Stomach smooth muscle (tissue), 2 donors: ENCODE measurements around the gene CNDP1.
"Not testable (repeated sequence)": the region's sequence is repeated elsewhere in the genome, so short reads cannot be mapped to it uniquely, and the experiment has no call there.

Experiments
- H3K27ac ChIP-seq: one replicate; pipeline ENCODE4 v1.7.0; 2013; ENCODE audit warnings: mild to moderate bottlenecking, low read length, inconsistent platforms
- H3K27me3 ChIP-seq, 2 donors: one replicate each; pipeline ENCODE4 v1.7.0; 2013; ENCODE audit warnings: low read length in 2 of 2; ENCODE audit not compliant: insufficient read depth in 2 of 2, control insufficient read depth in 1 of 2
- H3K36me3 ChIP-seq, 2 donors: one replicate each; pipeline ENCODE4 v1.7.0; 2013; ENCODE audit warnings: low read length in 2 of 2; ENCODE audit not compliant: control insufficient read depth in 2 of 2, insufficient read depth in 2 of 2
- H3K4me1 ChIP-seq: one replicate; pipeline ENCODE4 v1.7.0; 2013; ENCODE audit warnings: low read length; ENCODE audit not compliant: control insufficient read depth, insufficient read depth
- H3K4me3 ChIP-seq, 2 donors: one replicate each; pipeline ENCODE4 v1.7.0; 2013; ENCODE audit warnings: low read length in 2 of 2
- H3K9ac ChIP-seq, 2 donors: one replicate each; pipeline ENCODE4 v1.7.0; 2013; ENCODE audit warnings: low read length in 2 of 2, mild to moderate bottlenecking in 1 of 2
- H3K9me3 ChIP-seq, 2 donors: one replicate each; pipeline ENCODE4 v1.7.0; 2013; ENCODE audit warnings: low read length in 2 of 2; ENCODE audit not compliant: control insufficient read depth in 2 of 2
- donor health status: healthy.
- donor health status: Pancreatic carcinoma.

CNDP1 gene

GRCh38 chr18:74496508-74497323, 37.6 kb upstream of the CNDP1 start:
- Histone ChIP-seq H3K9me3 (peaks cover 0 to 4% of the 10 kb centered on the region in 2 donors), H3K4me3 (peak overlapping the region; percentile 88 to 94), H3K27ac (peak overlapping the region; percentile 76), H3K36me3 (peaks cover 6% of the 10 kb centered on the region in 2 donors), H3K27me3 (no peaks in the 10 kb centered on the region), H3K4me1 (peaks cover 14% of the 10 kb centered on the region), H3K9ac (peak overlapping the region; percentile 83 to 85)

GRCh38 chr18:74497324-74497676, 37.0 kb upstream of the CNDP1 start:
- Histone ChIP-seq H3K4me1 (peaks cover 14% of the 10 kb centered on the region), H3K27me3 (no peaks in the 10 kb centered on the region), H3K36me3 (peaks cover 8% of the 10 kb centered on the region in 2 donors), H3K4me3 (peak overlapping the region; percentile 88 to 94), H3K9ac (peak overlapping the region in 1 of 2 donors; percentile 83), H3K27ac (no peak overlapping the region), H3K9me3 (no peaks in the 10 kb centered on the region)

- Histone ChIP-seq H3K27ac (no peak overlapping the region), H3K9ac (no peak overlapping the region)
Measured at GRCh38 chr18:74497778-74498177, 36.5 kb upstream of the CNDP1 start.

GRCh38 chr18:74498712-74499627, 35.3 kb upstream of the CNDP1 start:
- H3K9ac ChIP-seq: no peak overlapping the region
- no peaks in the 10 kb centered on the region for H3K27me3 ChIP-seq
- peak overlapping the region in 1 of 2 donors; percentile 40 for H3K4me3 ChIP-seq

More at GRCh38 chr18:74497778-74498177, 36.5 kb upstream of the CNDP1 start:
- H3K27me3 ChIP-seq: no peaks in the 10 kb centered on the region
- H3K9me3 ChIP-seq: no peaks in the 10 kb centered on the region
- H3K4me1 ChIP-seq: peaks cover 14% of the 10 kb centered on the region
- no peak overlapping the region for H3K4me3 ChIP-seq
- peaks cover 9 to 11% of the 10 kb centered on the region in 2 donors for H3K36me3 ChIP-seq

GRCh38 chr18:74499633-74500032, 34.7 kb upstream of the CNDP1 start:
- Histone ChIP-seq H3K4me3 (peak overlapping the region in 1 of 2 donors; percentile 40), H3K27me3 (no peaks in the 10 kb centered on the region), H3K9me3 (no peaks in the 10 kb centered on the region), H3K9ac (peak overlapping the region in 1 of 2 donors; percentile 35), H3K27ac (peak overlapping the region; percentile 31), H3K4me1 (peaks cover 14% of the 10 kb centered on the region), H3K36me3 (peaks cover 14 to 21% of the 10 kb centered on the region in 2 donors)

More at GRCh38 chr18:74498712-74499627, 35.3 kb upstream of the CNDP1 start:
- Histone ChIP-seq H3K9me3 (no peaks in the 10 kb centered on the region), H3K27ac (peak overlapping the region; percentile 41), H3K36me3 (peaks cover 14 to 15% of the 10 kb centered on the region in 2 donors), H3K4me1 (peaks cover 14% of the 10 kb centered on the region)

- Histone ChIP-seq H3K4me1 (peaks cover 14% of the 10 kb centered on the region), H3K27me3 (no peaks in the 10 kb centered on the region), H3K4me3 (no peak overlapping the region), H3K9ac (no peak overlapping the region), H3K27ac (no peak overlapping the region), H3K36me3 (peaks cover 17 to 21% of the 10 kb centered on the region in 2 donors), H3K9me3 (no peaks in the 10 kb centered on the region)
Measured at GRCh38 chr18:74500372-74500771, 33.9 kb upstream of the CNDP1 start.

- not testable (repeated sequence) for H3K27me3 ChIP-seq, H3K27ac ChIP-seq, H3K9ac ChIP-seq, H3K4me3 ChIP-seq, H3K9me3 ChIP-seq
- H3K4me1 ChIP-seq: peaks cover 14% of the 10 kb centered on the region
- peaks cover 17 to 21% of the 10 kb centered on the region in 2 donors for H3K36me3 ChIP-seq
Measured at GRCh38 chr18:74500774-74501173, 33.5 kb upstream of the CNDP1 start.

GRCh38 chr18:74501386-74501785, 32.9 kb upstream of the CNDP1 start:
- Histone ChIP-seq H3K4me3 (no peak overlapping the region), H3K9me3 (no peaks in the 10 kb centered on the region), H3K9ac (no peak overlapping the region), H3K27ac (no peak overlapping the region), H3K4me1 (peaks cover 13% of the 10 kb centered on the region), H3K36me3 (peaks cover 17 to 21% of the 10 kb centered on the region in 2 donors), H3K27me3 (no peaks in the 10 kb centered on the region)

GRCh38 chr18:74503137-74503536, 31.2 kb upstream of the CNDP1 start:
- Histone ChIP-seq H3K4me3 (no peak overlapping the region), H3K9me3 (no peaks in the 10 kb centered on the region), H3K4me1 (peaks cover 8% of the 10 kb centered on the region), H3K27me3 (no peaks in the 10 kb centered on the region), H3K36me3 (peaks cover 26 to 29% of the 10 kb centered on the region in 2 donors), H3K27ac (no peak overlapping the region), H3K9ac (no peak overlapping the region)

GRCh38 chr18:74505776-74506175, 28.5 kb upstream of the CNDP1 start:
- no peak overlapping the region for H3K4me3 ChIP-seq
- H3K27ac ChIP-seq: no peak overlapping the region
- H3K9me3 ChIP-seq: no peaks in the 10 kb centered on the region
- H3K27me3 ChIP-seq: no peaks in the 10 kb centered on the region
- peaks cover 3% of the 10 kb centered on the region for H3K4me1 ChIP-seq
- H3K36me3 ChIP-seq: peaks cover 40 to 42% of the 10 kb centered on the region in 2 donors
- no peak overlapping the region for H3K9ac ChIP-seq
